Measurements from ENCODE around the gene PRPF19.

GRCh38 chr11:60951606-60951903, 45.2 kb upstream of the PRPF19 start:
- TF ChIP-seq POLR2A (IDR thresholded peaks at IDR 0.05; ENCODE audit: low read depth, low read length) (no peak), TAF1 (IDR thresholded peaks at IDR 0.05; ENCODE audit: low read depth, low read length) (no peak), POLR2AphosphoS5 (IDR thresholded peaks at IDR 0.05; ENCODE audit: low read depth, low read length) (no peak), SPI1 (IDR thresholded peaks at IDR 0.05; ENCODE audit: low read depth, low read length) (no peak), POU2F2 (IDR thresholded peaks at IDR 0.05; ENCODE audit: low read depth, low read length) (no peak)
